DMS53 treated with DMSO at 0.1 percent for 48 hours (cell line): ENCODE results near the gene KRT6A.
"Not testable (repeated sequence)": the region's sequence is repeated elsewhere in the genome, so short reads cannot be mapped to it uniquely, and the experiment has no call there.

Experiments used
- DNase-seq: peaks from one replicate; lab custom pipeline; 2025; ENCODE audit not compliant: unreplicated experiment; lab: John Stamatoyannopoulos, UW

Gene KRT6A

DNA sequence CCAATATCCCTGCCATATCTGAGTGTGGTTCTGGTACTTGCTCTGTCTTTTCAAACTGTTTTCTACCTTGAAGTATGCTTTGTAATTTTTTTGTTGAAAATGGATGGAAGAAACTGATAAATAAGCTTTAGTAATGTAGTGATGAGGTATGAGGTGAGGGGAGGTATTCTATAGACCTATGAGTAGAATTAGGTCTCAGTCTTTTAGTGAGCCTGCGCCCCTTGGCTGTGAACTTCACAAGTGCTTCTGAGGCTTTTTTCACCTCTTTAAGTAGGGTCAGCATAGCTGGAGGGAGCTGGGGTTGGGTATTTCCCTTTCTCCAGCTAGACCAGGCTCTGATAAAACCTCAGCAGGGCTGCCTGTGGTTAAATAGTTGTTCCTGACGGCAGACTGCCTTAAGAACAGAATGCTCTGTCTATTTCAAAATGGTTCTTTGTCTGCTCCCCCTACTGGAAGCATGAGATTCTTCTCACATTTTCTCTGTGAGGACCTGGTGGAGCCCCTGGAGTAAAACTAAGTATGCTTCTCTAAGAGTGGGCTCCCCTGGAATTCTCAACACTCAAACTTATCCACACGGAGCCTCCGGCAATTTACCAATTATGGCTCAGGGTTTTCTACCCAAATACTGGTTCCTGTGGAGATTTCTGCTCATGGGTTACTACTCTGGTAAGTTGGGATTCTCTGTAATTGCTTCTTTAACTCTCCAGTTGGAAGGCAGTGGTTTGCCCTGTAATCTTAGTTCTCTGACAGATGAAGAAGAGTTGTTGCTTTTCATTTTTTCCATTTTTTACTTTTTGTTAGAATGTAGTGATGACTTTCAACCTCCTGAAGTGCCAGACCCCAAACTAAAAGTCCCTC lies 14.0 kb upstream of the KRT6A start:
- no peak for DNase-seq

DNA sequence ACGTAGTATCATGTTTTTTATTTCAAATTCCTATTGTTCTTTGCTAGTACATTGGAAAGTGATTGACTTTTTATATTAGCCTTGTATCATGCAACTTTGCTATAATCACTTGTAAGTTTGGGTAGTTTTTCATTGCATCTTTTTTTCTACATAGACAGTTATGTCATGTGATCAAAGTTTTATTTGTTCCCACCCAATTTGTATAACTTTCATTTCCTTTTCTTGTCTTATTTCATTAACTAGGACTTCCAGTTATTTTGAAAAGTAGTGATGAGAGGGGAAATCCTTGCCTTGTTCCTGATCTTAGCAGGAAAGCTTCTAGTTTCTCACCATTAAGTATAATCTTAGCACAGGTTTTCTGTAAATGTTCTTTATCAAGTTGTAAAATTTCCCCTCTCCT lies 9.8 kb upstream of the KRT6A start:
- DNase-seq: no peak

DNA sequence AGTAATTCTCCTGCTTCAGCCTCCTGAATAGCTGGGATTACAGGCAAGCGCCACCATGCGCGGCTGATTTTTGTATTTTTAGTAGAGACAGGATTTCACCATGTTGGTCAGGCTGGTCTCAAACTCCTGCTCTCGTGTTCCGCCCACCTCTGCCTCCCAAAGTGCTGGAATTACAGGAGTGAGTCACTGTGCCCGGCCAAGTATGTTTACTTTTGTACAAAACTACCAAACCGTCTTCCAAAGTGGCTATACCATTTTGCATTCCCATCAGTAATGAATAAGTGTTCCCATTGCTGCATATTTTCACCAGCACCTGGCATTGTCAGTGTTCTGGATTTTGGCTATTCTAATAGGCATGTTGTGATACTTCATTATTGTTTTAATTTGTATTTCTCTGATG lies 8.4 kb upstream of the KRT6A start:
- no peak for DNase-seq

DNA sequence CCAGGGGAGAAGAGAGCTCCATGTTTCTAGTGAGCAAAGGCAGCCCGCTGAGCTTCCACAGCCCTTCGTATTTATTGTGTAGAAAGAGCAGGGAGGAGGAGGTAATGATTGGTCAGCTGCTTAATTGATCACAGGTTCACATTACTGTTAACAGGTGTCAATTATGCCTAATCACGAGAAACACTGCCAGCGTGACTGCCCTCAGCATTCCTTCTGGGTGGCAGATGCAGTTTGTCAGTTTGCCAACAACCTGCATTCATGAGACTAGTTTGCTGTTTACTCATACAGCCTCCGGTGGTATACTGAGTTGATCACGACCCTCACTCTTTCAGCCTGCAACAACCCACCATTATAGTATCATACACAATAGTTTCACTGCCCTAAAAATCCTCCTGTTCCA lies 7.5 kb upstream of the KRT6A start:
- DNase-seq: not testable (repeated sequence)

DNA sequence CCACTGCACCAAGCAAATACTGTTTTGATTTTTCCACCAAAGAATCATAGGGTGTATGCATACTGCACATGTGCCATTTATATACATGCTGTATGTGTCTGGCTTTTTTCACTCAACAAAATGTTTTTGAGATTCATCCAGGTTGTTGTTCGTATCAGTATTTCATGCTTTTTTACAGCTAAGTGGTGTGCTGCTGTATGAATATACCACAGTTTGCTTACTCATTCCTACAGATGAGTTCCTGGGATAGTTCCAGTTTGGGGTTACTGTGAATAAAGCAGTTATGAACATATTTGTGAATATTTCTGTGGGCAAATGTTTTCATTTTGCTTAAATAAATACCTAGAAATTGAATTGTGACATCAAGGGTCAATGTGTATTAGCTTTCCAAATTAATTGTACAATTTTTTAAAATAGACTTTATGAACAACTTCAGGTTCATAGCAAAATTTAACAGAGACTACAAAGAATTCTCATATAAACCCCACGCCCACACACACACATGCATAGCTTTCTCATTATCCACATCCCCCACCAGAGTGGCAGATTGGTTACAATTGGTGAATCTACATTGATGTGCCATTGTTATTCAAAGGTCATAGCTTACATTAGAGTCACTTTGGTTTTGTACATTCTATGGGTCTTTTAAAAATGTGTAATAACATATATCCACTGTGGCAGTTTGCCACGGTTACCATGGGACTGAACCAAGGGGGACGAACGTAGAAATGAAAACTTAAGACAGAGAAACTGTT lies 6.9 kb upstream of the KRT6A start:
- no peak for DNase-seq

DNA sequence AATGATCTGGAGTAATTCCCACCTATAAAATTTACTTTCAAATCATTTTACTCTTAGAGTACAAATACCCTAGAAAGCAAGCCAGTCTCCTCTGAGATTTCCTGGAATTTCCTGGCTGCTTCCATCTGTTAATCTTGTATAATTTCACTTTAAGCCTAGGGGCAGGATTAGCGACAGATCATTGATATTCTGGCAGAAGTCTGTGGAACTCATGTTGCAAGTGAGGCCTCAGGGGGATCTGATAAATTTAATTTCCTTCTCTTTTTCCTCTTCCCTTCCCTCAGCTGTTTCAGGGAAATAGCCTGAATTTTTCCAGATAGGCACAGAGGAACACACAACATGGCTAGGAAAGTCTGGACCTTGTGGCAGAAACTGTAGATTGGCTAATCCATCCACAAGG lies 5.9 kb upstream of the KRT6A start:
- DNase-seq: no peak

DNA sequence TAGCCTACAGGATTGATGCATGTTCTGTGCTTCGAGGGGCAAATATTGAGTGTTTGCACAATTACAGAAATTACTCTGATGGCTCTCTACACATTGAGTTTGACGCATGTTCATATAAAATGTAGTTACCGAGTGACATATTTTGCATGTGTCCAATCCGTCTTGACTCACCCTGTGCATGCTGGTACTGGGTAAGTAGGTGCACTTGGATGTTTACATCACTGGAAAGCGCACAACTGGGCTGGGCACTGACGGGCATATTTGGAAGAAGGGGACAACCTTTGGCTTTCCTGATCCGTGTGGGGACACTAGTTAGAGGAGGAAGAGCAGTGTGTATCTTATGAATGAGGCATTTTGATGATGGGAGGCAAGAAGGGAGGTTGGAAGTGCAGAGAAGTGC lies 4.9 kb upstream of the KRT6A start:
- DNase-seq: no peak

DNA sequence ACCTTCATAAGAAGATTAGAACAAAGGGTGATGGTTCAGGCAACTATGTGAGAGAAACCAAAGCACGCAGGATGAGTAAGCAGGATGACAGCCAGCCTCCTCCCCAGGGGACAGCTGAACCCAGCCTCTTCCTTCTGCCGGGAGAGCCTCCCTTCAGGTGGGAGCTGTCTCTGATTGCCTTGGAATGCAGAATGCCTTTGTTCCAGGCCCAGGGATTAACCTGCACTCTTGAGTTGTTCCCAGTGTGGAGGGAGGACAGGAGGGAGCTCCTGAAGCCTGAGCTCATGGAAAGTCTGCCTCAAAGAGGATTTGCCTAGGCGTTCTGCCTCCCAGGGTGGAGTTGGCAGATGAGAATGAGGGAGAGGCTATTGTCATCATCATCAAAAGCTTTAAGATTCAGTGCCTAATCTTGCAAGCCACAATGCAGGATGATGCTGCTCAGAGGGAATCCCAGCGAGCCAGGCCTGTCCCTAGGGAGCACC lies 3.6 kb upstream of the KRT6A start:
- DNase-seq: no peak

DNA sequence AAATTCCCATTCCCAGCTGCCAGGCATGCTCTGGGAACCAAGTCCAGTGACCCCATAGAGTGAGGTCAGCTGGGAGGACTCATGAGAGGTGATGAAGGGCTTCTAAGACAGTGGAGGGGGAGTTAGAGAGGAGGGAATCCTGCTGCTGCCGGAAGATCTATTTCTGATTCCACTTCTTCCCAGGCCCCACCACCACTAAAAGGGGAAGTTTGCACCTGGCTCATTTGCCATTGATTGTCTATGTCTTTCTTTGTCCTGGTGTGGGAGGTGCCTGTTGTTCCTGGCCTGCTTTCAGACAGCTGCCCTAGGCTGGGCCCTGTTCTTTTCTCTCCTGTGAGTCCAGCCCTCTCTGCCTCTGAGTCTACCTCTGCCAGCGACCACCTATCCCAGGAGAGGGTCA lies 3.0 kb upstream of the KRT6A start:
- no peak for DNase-seq

DNA sequence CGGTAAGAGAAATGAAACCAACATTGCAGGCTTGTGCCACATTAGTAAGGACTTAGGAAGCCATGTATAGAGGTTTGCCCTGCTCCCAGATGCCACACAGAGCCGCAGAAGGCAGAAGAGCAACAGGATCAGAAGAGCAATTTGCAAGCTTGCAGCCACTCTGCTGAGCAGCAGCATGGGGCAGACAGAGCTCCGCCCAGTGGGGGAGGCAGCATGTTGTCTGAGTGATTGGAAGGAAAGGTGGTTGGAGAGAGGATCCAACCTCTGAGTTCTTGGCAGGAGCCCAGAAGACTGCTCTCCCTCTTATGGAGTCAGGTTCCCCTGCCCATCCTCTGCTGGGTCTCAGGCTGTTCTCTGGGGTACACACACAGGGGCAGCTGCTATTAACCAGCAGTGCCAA lies 2.3 kb upstream of the KRT6A start:
- DNase-seq: no peak

DNA sequence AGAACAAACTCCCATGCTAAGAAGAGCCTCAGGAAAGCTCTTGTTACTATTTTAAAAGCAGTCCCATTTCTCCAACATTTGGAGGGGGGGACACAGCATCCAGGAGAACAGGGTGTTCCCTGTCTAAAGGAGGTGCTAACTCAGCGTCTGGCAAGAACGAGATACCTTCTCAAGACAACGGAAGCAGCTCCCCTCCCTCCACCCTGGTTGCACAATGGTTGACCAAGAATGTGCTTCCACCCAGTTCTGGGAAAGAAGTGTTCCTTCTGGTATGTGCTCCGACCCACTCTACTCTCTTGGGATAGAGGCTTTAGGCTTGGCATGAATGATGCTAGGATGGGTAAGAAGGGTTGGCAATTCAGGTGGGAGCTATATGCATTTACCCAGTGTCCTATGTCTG lies 1.5 kb upstream of the KRT6A start:
- no peak for DNase-seq

DNA sequence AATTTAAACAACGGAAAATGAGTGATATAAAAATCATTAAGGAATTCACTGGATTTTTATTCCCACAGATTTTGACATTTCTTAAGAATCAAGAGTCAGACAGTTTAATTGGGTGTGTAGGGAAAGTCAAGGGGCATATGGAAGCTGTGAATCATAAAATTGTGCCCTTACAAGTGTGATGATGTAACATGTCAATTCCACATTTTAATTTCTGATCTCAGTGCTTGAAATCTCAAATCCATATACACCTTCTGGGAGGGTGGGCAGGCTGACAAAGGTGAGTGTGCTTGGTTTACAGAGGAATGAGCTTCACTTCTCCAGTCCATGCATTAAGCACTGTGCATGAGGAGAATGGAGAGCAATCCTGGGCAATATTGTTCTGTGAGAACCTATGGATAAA lies 1.0 kb upstream of the KRT6A start:
- no peak for DNase-seq

DNA sequence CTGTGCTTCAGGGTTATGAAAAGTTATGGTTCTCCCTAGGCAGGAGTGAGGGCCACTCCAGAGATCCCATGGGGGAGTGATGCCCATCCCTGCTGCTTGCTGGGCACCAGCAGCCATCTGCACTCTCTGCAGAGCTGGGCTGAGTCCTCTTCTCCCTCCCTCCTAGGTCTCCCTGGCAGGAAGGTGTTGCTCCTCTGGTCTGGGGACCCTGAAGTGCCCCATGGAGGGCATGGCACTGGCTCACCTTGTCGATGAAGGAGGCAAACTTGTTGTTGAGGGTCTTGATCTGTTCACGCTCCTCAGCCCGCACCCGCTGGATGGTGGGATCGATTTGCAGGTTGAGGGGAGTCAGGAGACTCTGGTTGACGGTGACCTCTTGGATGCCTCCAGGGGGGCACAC lies 652 bp downstream of the KRT6A start:
- not testable (repeated sequence) for DNase-seq

DNA sequence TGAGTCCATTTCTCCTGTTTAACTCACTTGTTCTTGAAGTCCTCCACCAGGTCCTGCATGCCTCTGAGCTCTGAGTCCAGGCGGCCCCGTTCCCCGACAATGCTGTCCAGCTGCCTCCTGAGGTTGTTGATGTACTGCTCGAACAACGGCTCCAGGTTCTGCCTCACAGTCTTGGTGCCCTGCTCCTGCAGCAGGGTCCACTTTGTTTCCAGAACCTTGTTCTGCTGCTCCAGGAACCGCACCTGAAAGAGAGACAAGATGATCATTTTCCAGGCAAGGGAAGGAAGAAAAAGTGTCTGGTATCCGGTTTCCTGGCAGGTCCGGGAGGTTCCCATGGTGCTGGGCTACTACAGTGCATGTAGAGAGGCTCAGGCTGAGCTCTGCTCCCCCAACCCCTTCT lies 1.6 kb downstream of the KRT6A start:
- DNase-seq: not testable (repeated sequence)

DNA sequence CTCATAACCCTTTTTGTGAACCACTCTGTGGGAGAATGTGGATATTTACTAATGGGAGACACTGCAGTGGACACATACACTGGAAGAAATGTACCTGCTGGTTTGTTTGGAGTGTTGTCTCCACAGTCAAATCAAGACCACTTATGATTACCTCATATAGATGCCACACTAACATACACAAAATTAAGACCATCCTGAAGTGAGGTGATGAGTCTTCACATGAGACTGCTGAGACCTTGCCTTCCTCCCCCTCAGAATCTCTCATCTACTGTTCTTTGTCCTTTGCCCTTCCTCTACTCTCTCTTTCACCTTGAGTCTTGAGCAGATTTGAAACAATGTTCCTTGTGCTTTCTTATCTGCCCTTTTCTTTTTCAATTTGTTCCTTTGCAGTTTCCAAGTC lies 4.3 kb downstream of the KRT6A start:
- DNase-seq: no peak

DNA sequence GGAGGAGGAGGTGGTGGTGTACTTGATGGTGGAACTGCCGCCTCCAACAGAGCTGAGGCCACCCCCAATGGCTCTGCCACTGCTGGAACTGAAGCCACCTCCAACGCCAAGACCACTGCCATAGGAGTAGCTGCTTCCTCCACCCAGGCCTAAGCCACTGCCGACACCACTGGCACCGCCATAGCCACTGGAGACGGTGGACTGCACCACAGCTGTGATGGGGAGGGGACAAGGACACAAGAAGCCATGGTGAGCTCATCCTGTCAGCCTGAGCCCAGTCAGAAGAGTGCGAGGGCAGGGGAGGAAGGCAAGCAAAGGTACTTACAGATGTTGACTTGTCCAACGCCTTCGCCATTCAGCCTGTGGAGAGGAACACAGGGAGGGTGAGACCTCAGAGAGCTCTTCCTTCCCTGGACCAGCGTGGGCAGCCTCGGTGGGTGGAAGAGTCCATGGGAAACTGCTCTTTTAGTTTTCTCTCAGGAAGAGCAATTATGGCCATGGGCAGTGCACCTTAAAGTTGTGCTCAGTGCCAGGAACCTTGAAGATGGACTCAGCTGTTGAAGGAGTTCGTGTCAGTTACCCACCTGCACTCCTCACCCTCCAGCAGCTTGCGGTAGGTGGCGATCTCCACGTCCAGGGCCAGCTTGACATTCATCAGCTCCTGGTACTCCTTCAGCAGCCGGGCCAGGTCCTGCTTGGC lies 5.2 kb downstream of the KRT6A start:
- DNase-seq: not testable (repeated sequence)

DNA sequence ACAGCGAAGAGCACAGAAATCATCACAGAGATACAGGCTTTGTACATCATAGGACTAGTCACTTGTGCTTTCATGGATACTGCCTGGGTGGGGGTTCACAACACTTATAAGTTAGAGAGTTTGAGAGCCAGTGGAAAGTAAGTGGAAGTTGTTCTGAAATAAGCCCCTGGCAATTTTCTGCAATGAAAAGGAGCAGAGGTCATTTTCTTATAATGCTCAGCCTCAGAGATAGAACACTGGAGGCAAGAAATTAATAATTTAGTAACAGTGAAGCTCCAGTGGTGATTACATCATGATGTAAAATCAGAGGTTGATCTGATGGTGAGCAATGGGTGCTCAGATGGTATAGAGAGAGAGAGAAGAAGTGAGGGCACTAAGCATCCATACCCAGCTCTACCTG lies 5.8 kb downstream of the KRT6A start:
- DNase-seq: no peak

DNA sequence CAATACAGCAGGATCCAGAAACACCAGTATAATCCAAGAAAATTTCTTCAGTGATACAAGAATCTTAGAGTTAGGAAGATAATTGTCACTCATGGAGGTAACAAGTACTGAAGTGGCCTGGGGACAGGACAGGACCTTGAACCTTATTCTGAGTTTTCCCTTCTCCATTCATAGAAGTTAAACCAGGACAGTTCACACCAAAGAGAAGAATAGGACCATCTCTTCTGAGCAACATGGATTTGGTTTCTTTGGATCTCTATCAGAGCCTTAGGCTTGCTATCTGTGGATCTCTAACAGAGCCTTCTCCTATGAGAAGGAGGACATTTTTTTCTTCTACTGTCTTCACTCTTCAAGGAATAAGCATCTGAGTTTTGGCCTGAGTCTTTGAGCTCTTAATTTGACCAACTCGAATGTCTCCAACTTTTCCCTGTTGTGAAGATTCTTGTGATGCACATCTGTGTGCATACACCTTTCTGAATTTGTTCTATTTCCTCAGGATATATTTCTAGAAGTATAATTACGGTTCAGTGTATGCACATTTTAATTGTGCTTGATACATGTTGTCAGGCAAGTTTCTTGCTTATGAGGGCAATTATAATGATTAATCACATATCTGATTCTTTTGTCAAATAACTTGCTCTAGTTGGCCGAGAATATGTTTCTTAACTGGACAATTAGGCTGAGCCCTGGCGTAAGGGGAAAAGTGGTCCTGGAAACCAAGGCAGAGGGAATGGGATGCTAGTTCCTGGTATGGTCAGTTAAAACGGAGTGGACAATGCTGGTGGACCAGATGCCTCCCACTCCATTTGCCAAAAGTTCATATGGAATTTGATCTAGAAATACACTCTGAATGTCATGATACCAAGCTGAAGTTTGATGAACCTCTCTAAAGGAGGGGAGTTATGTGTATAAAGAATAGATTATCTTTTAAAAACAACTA lies 6.6 kb downstream of the KRT6A start:
- no peak for DNase-seq

DNA sequence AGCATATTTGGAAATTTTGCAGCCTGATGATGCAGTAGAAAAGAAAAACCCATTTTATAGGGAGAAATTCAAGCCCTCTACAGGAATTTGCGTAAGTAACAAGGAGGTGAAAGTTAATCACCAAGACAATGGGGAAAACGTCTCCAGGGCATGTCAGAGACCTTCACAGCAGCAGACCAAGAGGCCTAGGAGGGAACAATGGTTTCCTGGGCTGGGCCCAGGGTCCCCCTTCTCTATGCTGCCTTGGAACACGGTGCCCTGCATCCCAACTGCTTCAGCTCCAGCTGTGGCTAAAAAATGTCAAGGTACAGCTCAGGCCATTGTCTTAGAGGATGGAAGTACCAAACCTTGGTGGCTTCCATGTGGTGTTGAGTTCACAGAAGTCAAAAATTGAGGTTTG lies 13.0 kb downstream of the KRT6A start:
- DNase-seq: no peak

DNA sequence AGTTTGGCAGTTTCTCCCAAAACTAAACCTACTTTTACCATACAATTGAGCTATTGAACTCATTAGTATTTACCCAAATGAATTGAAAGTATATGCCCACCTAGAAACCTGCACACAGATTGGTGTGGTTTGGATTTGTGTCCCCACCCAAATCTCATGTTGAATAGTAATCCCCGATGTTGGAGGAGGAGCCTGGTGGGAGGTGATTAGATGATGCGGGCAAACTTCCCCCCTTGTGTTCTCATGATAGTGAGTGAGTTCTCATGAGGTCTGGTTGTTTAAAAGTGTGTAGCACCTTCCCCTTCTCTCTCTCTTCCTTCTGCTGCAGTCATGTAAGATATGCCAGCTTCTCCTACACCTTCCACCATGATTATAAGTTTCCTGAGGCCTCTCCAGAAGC lies 15.4 kb downstream of the KRT6A start:
- no peak for DNase-seq

DNA sequence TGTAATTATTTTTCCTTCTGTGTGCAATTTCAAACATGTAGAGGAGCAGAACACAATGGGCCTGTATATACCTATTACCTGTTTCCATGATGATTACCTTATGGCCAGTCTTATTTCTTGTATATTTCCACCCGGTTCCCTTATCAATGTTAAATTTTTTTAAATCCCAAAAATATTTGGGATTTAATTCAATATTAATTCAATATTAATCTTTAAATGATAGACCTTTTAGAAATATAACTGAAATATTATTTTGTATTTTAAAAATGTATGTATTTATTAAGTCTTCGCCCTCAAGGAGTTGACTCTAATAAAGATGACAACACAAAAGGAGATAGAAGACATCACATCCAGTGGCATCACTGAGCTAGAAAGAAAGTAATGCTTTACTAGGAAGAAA lies 18.8 kb downstream of the KRT6A start:
- no peak for DNase-seq
